T-helper 9 cell (primary cell): ENCODE measurements around the gene LPGAT1.
"Not testable (repeated sequence)": the region's sequence is repeated elsewhere in the genome, so short reads cannot be mapped to it uniquely, and the experiment has no call there.

Experiments
- DNase-seq: peaks from one replicate; pipeline ENCODE4 v3.0.0-alpha.2; 2020

The LPGAT1 gene

GRCh38 chr1:211731456-211732292 lies 98.9 kb downstream of the LPGAT1 start:
- no peak for DNase-seq

DNA sequence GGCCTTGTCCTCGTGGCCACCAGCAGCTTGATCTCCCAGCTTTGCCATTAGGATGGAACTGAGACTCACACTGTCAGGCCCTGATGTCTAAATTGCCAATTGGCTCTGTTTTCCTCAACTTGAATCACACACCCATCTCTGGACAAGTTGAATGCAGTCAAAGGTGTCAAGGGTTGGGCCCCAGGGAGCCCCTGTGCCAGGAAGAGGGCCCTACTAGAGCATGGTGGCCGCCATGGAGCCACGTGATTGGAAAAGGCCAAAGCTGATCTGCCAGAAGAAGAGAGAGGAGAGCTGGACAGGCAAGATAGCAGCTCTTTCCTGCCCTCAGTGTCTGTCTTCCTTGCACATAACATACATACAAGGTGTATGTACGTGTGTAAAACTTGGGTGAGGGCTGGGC lies 100.2 kb downstream of the LPGAT1 start:
- DNase-seq: no peak

DNA sequence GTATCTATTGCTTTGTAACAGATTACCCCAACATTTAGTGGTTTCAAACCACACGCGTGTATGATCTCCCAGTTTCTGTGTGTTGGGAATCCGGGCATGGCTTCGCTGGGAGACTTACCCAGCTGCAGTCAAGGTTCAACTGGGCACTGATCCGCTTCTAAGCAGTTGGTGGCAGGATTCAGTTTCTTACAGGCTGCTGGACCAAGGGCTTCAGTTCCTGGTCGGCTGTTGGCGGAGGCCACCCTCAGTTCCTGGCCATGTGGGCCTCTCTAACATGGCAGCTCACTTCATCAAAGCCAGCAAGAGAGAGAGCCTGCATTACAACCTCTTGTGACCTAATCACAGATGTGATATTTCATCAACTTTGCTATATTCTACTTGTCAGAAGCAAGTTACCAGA lies 101.3 kb downstream of the LPGAT1 start:
- DNase-seq: no peak

DNA sequence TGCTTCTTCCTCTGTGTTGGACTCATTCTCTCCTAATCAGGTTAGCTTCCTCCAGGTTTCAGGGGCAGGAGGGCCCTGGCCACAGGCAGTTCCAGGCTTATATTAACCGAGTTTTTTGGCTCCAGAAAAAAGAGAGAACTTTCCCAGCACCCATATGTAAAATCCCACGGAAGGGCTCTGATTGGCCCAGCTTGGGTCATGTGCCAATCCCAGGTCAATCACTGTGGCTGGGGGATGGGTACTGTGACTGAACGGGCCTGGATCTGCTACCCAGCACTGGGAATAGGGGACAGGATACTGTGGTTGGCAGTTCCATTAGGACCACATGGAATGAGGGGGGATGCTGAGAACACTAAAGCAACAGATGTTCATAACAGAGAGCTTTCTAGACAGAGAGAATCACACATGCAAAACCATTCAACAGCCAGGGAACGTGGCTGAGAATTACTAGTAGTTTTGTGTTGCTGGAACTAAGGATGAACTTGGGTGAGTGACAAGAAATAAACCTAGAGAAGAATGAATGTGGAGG lies 104.0 kb downstream of the LPGAT1 start:
- no peak for DNase-seq

DNA sequence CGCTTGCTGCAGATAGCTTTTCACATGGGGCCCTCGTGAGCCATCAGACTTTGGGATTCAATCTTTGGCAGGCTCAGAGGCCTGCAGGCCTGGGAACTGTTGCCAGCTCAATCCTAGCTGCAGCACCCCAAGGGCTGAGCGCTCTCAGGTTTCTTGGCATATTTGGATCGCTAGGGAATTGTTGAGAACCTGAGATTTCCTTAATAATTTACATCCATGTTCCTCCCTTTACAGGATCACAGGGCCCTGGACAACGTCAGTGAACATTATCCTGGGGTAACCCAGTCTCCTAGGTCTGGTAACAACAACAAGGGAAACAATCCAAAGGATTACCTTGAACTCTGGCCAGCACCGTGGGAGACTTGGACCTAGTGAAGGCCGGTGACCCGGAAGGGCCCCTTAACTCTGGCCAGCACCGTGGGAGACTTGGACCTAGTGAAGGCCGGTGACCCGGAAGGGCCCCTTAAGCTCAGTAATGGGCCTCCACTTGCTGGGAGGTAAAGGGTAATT lies 105.8 kb downstream of the LPGAT1 start:
- DNase-seq: no peak

DNA sequence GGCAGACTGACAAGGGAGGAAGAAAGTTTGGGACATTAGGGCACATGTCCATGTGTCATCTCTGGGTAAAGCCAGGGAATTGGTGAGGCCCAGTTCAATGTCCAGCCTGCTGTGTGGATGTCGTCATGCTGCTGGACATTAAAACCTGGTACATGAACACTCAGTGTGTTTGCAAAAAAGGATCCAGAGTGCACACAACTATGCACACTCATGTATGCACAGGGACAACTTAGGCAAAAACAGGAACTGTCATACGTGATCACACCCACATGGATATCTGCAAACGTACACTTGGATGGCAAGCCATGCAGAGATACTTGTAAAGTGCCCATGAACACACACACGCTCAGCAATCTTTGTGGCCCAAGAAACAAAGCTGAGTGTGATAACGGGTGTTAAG lies 107.3 kb downstream of the LPGAT1 start:
- no peak for DNase-seq

DNA sequence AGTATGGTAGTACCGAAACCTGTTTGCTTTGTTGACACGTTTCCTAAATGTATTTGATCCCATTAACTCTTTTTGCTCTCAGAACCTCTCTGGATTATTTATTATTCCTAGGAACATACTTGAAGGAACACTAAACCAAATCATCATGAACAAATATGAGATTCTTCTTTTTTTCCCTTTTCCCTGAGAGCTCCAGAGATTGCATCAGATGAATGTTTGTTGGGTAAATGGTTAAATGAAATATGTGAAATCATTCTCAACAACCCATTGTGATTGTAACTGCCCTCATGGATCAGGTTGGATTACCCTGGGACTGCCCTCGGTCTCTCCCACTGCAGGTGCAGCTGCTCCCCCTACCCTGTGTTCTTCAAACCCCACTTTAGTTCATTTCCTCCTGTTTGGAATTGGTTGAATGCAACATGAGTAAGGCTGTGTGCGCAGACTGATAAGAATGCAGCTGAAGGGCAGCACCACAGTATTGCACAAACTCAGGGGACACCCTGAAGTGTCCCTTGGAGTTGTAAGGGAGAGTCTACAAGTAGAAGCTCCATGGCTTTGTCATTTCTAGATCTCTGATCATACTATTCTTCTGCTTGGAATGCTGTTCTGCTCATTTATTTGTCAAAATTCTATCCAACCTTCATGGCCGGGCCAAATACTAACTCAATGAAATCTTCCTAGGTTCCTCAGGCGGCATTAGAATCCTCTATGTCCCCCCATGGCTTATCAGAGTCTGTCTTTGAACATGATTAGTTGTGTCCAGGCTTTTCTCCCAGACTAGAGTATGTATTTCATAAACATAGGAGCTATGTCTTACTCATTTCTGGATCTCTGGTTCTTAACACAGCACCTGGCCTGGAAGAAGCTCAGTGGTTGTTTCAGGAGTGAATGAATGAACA lies 108.0 kb downstream of the LPGAT1 start:
- no peak for DNase-seq

- DNase-seq: not testable (repeated sequence)
Measured at GRCh38 chr1:211716555-211716954, 114.0 kb downstream of the LPGAT1 start.

GRCh38 chr1:211715971-211716370 lies 114.6 kb downstream of the LPGAT1 start:
- DNase-seq: no peak

- DNase-seq: no peak
Measured at GRCh38 chr1:211714154-211714553, 116.4 kb downstream of the LPGAT1 start.

GRCh38 chr1:211713231-211713630 lies 117.3 kb downstream of the LPGAT1 start:
- no peak for DNase-seq

- DNase-seq: no peak
Measured at GRCh38 chr1:211711315-211711705, 119.3 kb downstream of the LPGAT1 start.

DNA sequence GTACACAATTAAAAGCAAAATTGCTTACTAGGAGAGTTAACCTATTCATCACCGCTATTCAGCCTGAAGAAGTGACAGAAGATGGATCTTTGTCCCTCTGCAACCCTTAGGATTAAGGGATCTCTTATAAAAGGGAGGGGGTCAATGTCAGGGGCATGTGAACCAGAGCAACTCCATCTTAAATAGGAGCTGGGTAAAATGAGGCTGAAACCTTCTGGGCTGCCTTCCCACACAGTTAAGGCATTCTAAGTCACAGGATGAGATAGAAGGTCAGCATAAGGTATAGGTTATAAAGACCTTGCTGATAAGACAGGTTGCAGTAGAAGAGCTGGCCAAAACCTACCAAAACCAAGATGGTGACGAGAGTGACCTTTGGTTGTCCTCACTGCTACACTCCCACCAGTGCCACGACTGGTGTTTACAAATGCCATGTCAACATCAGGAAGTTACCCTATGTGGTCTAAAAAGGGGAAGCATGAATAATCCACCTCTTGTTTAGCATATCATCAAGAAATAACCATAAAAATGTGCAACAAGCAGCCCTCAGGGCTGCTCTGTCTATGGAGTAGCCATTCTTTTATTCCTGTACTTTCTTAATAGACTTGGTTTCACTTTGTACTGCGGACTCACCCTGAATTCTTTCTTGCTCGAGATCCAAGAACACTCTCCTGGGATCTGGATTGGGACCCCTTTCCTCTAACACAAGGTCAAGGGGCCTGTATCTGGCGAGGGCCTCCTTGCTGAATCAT lies 119.8 kb downstream of the LPGAT1 start:
- DNase-seq: no peak

GRCh38 chr1:211708926-211709325 lies 121.6 kb downstream of the LPGAT1 start:
- no peak for DNase-seq

GRCh38 chr1:211708006-211708405 lies 122.6 kb downstream of the LPGAT1 start:
- no peak for DNase-seq

DNA sequence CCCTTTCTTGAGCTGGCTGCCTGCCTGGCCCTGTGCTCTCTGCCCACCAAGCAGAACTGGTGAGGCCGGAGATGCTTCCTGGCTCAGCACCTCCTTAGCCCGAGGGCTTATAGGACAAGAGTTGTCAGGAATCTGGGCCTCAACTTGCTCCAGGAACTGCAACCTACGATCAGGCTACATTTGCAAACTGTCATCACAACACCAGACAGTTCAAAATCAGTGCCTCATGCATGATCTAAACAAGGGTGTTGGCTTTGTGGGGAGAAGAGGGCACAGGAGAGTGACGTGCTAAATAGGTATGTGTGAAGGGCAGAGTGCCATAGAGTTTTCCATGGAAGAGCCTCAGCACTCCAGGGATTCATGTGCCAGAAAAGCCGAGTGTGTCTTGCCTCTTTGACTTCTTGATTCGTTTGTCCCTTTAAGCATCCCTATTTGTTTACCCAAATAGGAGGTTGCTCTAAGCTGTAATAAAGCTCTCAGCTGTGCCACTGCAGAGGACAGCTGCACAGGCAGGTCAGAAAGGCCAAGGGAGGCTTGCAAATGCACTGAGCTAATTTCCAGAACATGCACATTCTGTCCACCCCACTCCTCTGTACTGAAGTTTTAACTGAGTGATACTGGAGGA lies 125.0 kb downstream of the LPGAT1 start:
- no peak for DNase-seq

DNA sequence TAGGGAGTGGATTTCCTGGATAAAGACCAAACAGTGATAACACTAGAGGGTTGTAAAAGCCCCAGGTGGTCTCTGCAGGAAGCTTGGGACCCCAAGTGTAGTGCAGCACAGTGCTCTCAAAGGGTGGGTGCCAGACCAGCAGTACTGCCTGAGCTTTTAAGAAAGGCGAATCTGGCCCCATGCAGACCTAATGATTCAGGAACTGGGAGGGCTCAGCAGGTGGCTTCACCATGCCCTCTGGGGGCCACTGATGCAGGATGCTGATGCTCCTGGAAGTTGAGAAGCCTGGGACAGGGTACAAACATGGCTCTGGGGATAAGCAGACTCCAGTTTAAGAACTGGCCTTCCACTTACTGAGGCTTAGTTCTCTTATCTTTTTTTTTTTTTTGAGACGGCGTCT lies 126.0 kb downstream of the LPGAT1 start:
- no peak for DNase-seq

- no peak for DNase-seq
Measured at GRCh38 chr1:211703812-211704537, 126.6 kb downstream of the LPGAT1 start.

- no peak for DNase-seq
Measured at GRCh38 chr1:211701733-211702132, 128.8 kb downstream of the LPGAT1 start.

DNA sequence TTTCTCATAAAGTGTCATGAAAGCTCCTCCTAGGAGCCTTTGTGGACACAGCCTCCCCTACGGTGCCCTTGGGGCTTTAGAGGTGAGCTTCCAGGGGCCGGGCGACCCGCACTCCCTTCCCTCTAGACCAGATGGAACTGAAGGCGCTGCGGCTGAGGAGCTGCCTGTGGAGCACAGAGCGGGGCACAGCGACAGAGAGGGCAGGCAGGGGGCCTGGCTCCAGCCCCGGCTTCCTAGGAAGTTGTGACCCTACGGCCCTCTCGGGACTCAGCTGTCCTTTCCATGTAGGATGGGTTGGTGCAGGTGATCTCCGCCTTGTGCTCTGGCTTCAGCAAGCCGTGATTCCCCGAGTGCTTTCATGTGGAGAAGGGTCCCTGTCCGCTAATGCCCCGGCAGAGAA lies 131.5 kb downstream of the LPGAT1 start:
- DNase-seq: no peak
